Measurements from ENCODE around the gene SELENOT. TPM values are rescaled to one million over a fixed set of nuclear protein-coding genes. Genes with fewer than 3 reads are reported as not detected.

The SELENOT gene
- total RNA-seq, 4 donors from 2014 or later = 32.0 to 105 (median 102) TPM

DNA sequence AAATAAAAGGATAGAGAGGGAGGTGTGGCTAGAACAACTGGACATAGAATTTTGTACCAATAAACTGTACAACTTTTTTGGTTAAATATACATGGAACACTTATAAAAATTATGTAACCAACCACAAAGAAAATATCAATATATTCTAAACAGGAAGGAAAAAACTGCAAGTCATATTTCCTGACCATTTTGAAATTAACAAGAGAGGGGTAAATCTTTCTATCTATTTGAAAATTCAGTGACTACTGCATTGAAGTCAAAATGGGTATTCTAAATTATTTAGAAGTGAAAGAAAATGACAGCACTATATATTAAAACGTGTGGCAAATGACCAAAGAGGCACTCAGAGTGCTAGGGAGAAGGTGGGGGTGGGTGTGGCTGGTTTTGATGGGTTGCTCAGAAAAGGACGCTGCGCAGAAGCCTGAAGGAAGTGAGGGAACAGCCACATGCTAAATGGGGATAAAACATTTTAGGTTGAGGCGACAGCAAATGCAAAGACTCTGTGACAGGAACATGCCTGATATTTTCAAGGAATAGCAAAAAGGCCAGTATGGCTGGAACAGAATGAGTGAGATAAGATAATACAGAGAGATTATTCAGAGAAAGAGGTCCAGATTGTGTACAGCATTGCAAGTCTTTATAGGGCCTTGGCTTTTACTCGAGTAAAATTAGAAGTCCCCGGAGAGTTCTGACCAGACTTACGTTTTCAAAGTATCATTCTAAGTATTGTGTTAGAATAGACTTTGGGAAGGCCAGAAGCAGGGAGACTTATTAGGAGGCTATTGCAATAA, 59.5 kb downstream of the SELENOT start:
- intact Hi-C loops (cut with DNase I) = no loop called here
- Histone ChIP-seq H3K4me1 (no peaks in the 10 kb centered on the region), H3K27ac (no peak overlapping the region), H3K9me3 (no peaks in the 10 kb centered on the region), H3K4me3 (no peak overlapping the region), H3K36me3 (no peaks in the 10 kb centered on the region), H3K27me3 (peaks cover 0 to 4% (median 0%) of the 10 kb centered on the region in 4 donors)
- 70 to 72% methylated on average over 7 of the region's 7 CpGs for WGBS, 2 donors
- TF ChIP-seq POLR2A (IDR thresholded peaks at IDR 0.05) (no peak), CTCF (IDR thresholded peaks at IDR 0.05) (no peak)
- DNase-seq = no peak

GRCh38 chr3:150663461-150663860, 60.3 kb downstream of the SELENOT start:
- no peak for DNase-seq
- Histone ChIP-seq H3K4me3 (no peak overlapping the region), H3K4me1 (no peaks in the 10 kb centered on the region), H3K9me3 (no peaks in the 10 kb centered on the region), H3K27ac (no peak overlapping the region), H3K27me3 (peaks cover 0 to 4% (median 0%) of the 10 kb centered on the region in 4 donors), H3K36me3 (no peaks in the 10 kb centered on the region)
- 87 to 92% methylated on average over 3 to 8 of the region's 8 CpGs for WGBS, 2 donors
- intact Hi-C loops (cut with DNase I) = no loop called here
- no peak for TF ChIP-seq POLR2A (IDR thresholded peaks at IDR 0.05)
- TF ChIP-seq CTCF (IDR thresholded peaks at IDR 0.05) = no peak

GRCh38 chr3:150666167-150666566, 63.0 kb downstream of the SELENOT start:
- DNase-seq = no peak
- intact Hi-C loops (cut with DNase I) = no loop called here
- Histone ChIP-seq H3K27me3 (peaks cover 0 to 4% (median 0%) of the 10 kb centered on the region in 4 donors), H3K4me3 (no peak overlapping the region), H3K27ac (no peak overlapping the region), H3K36me3 (no peaks in the 10 kb centered on the region), H3K4me1 (no peaks in the 10 kb centered on the region), H3K9me3 (no peaks in the 10 kb centered on the region)
- no peak for TF ChIP-seq POLR2A (IDR thresholded peaks at IDR 0.05)
- TF ChIP-seq CTCF (IDR thresholded peaks at IDR 0.05) = no peak
- 77 to 82% methylated on average over 5 of the region's 5 CpGs for whole genome bisulfite sequencing, 2 donors

DNA sequence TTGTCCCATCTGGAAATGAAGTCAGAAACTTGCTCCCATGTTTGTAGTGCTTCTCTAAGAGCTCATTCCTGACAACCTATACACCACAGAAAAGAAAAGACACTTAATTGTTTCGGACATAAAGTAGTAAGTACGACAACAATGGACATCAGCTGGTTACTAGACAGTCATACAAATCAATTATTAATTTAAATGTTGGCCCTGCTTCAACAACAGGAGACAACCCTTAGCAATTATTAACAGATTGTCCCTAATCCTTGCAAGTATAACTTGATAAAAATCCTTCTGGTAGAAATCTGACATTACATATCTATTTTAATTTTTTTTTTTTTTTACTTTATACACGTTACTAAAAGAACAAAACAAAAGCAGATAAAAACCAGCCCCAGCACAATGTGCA, 70.8 kb downstream of the SELENOT start:
- 70 to 74% methylated on average over 3 of the region's 3 CpGs for WGBS, 2 donors
- no peaks in the 10 kb centered on the region for H3K4me1 ChIP-seq

More for the DNA sequence above, 70.8 kb downstream of the SELENOT start:
- Histone ChIP-seq H3K27me3 (no peaks in the 10 kb centered on the region), H3K9me3 (peaks cover 0 to 19% (median 11%) of the 10 kb centered on the region in 3 donors), H3K4me3 (no peak overlapping the region), H3K36me3 (no peaks in the 10 kb centered on the region), H3K27ac (no peak overlapping the region)
- intact Hi-C loops (cut with DNase I) = no loop called here
- no peak for DNase-seq
- TF ChIP-seq POLR2A (IDR thresholded peaks at IDR 0.05) (no peak), CTCF (IDR thresholded peaks at IDR 0.05) (no peak)
